GM12878 (cell line): Measurements from ENCODE around the gene NKD2.

ENCODE experiments used
- EZH2 ChIP-seq: IDR thresholded peaks from 2 replicates; pipeline ENCODE4 v1.6.1; 2012; ENCODE audit warnings: low read depth, mild to moderate bottlenecking, control low read depth, inconsistent platforms, low read length, borderline replicate concordance; ENCODE audit not compliant: control insufficient read depth
- YY1 ChIP-seq: IDR thresholded peaks from 2 replicates; pipeline ENCODE4 v1.6.1; 2011; ENCODE audit warnings: low read depth, mild to moderate bottlenecking, low read length
- ZSCAN29 ChIP-seq: fragments of 450-650 bp; IDR thresholded peaks from 2 replicates; pipeline ENCODE4 v1.6.1; 2017; ENCODE audit warnings: mild to moderate bottlenecking, moderate library complexity
- TF ChIP-seq, protein P1 (sequence below): fragments of 150-350 bp; IDR thresholded peaks from 2 replicates; pipeline ENCODE4 v1.6.1; 2016; ENCODE audit warnings: low read depth, low read length
- TF ChIP-seq, protein P2 (sequence below), 3 experiments: IDR thresholded peaks in 2 of 3; conservative IDR thresholded peaks in 1 of 3; 2 replicates each; pipeline ENCODE4 v1.5.1; 2011; ENCODE audit warnings: low read depth in 3 of 3, low read length in 3 of 3, mild to moderate bottlenecking in 3 of 3, control low read depth in 2 of 3, moderate library complexity in 2 of 3, inconsistent platforms in 1 of 3, mixed read lengths in 1 of 3; ENCODE audit not compliant: control insufficient read depth in 2 of 3, insufficient read depth in 1 of 3; ENCODE audit errors: extremely low read depth in 1 of 3
- TF ChIP-seq, protein P3 (sequence below): IDR thresholded peaks from 2 replicates; pipeline ENCODE4 v1.6.1; 2011; ENCODE audit warnings: mild to moderate bottlenecking, low read depth, low read length, moderate library complexity; ENCODE audit not compliant: insufficient replicate concordance
- TF ChIP-seq, protein P4 (sequence below): IDR thresholded peaks from 2 replicates; pipeline ENCODE4 v1.6.1; 2011; ENCODE audit warnings: low read depth, mild to moderate bottlenecking, low read length, moderate library complexity, borderline replicate concordance; ENCODE audit errors: extremely low read depth

DNA sequence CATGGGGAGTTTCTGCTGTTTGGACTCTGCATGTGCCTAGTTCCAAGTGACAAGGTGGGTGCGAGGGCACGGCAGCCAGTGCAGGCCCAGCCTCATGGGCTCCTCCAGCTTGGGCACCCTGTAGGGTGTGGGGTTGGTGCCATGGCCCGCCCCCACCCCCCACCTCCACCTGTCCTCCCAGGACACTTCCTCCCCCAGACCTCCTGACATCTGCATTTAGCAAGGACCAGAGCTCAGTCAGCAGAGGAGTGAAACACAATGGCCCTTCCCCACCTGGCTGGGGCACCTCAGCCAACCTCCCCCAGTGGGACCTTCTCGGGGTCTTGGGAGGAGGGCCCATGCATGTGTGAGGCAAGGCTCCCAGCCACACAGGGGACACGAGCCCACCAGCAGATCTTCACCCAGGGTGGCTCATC lies 1.9 kb upstream of the NKD2 start:
- TF ChIP-seq, protein P1, sequence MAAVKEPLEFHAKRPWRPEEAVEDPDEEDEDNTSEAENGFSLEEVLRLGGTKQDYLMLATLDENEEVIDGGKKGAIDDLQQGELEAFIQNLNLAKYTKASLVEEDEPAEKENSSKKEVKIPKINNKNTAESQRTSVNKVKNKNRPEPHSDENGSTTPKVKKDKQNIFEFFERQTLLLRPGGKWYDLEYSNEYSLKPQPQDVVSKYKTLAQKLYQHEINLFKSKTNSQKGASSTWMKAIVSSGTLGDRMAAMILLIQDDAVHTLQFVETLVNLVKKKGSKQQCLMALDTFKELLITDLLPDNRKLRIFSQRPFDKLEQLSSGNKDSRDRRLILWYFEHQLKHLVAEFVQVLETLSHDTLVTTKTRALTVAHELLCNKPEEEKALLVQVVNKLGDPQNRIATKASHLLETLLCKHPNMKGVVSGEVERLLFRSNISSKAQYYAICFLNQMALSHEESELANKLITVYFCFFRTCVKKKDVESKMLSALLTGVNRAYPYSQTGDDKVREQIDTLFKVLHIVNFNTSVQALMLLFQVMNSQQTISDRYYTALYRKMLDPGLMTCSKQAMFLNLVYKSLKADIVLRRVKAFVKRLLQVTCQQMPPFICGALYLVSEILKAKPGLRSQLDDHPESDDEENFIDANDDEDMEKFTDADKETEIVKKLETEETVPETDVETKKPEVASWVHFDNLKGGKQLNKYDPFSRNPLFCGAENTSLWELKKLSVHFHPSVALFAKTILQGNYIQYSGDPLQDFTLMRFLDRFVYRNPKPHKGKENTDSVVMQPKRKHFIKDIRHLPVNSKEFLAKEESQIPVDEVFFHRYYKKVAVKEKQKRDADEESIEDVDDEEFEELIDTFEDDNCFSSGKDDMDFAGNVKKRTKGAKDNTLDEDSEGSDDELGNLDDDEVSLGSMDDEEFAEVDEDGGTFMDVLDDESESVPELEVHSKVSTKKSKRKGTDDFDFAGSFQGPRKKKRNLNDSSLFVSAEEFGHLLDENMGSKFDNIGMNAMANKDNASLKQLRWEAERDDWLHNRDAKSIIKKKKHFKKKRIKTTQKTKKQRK: no peak
- TF ChIP-seq, protein P2, sequence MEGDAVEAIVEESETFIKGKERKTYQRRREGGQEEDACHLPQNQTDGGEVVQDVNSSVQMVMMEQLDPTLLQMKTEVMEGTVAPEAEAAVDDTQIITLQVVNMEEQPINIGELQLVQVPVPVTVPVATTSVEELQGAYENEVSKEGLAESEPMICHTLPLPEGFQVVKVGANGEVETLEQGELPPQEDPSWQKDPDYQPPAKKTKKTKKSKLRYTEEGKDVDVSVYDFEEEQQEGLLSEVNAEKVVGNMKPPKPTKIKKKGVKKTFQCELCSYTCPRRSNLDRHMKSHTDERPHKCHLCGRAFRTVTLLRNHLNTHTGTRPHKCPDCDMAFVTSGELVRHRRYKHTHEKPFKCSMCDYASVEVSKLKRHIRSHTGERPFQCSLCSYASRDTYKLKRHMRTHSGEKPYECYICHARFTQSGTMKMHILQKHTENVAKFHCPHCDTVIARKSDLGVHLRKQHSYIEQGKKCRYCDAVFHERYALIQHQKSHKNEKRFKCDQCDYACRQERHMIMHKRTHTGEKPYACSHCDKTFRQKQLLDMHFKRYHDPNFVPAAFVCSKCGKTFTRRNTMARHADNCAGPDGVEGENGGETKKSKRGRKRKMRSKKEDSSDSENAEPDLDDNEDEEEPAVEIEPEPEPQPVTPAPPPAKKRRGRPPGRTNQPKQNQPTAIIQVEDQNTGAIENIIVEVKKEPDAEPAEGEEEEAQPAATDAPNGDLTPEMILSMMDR (IDR thresholded peaks at IDR 0.05 in 2 of 3, conservative IDR thresholded peaks at IDR 0.05 in 1 of 3; ENCODE audit: control insufficient read depth in 2 of 3, extremely low read depth in 1 of 3, insufficient read depth in 1 of 3, low read depth in 3 of 3, low read length in 3 of 3): no peak
- TF ChIP-seq, protein P3, sequence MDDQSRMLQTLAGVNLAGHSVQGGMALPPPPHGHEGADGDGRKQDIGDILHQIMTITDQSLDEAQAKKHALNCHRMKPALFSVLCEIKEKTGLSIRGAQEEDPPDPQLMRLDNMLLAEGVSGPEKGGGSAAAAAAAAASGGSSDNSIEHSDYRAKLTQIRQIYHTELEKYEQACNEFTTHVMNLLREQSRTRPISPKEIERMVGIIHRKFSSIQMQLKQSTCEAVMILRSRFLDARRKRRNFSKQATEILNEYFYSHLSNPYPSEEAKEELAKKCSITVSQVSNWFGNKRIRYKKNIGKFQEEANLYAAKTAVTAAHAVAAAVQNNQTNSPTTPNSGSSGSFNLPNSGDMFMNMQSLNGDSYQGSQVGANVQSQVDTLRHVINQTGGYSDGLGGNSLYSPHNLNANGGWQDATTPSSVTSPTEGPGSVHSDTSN: no peak
- TF ChIP-seq YY1: no peak
- no peak for TF ChIP-seq ZSCAN29
- TF ChIP-seq, protein P4, sequence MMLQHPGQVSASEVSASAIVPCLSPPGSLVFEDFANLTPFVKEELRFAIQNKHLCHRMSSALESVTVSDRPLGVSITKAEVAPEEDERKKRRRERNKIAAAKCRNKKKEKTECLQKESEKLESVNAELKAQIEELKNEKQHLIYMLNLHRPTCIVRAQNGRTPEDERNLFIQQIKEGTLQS: no peak
- no peak for TF ChIP-seq EZH2
